GM10847 (cell line): Measurements from ENCODE around the gene ARHGAP42.

Experiments used
- POLR2A ChIP-seq: IDR thresholded peaks from 2 replicates; pipeline ENCODE4 v1.6.1; 2011; ENCODE audit not compliant: insufficient read length; ENCODE audit errors: extremely low read depth

ARHGAP42 gene

GRCh38 chr11:100851584-100852152 lies 164.6 kb downstream of the ARHGAP42 start:
- TF ChIP-seq POLR2A = no peak

GRCh38 chr11:100855466-100856067 lies 168.5 kb downstream of the ARHGAP42 start:
- no peak for TF ChIP-seq POLR2A

GRCh38 chr11:100857236-100858005 lies 170.3 kb downstream of the ARHGAP42 start:
- TF ChIP-seq POLR2A = no peak

- TF ChIP-seq POLR2A = no peak
Measured at GRCh38 chr11:100860318-100861155, 173.4 kb downstream of the ARHGAP42 start.

- TF ChIP-seq POLR2A = no peak
Measured at GRCh38 chr11:100861212-100861611, 174.1 kb downstream of the ARHGAP42 start.

GRCh38 chr11:100863080-100863581 lies 176.0 kb downstream of the ARHGAP42 start:
- no peak for TF ChIP-seq POLR2A

GRCh38 chr11:100865443-100866065 lies 178.5 kb downstream of the ARHGAP42 start:
- TF ChIP-seq POLR2A = no peak

GRCh38 chr11:100866453-100866852 lies 179.4 kb downstream of the ARHGAP42 start:
- TF ChIP-seq POLR2A = no peak

- TF ChIP-seq POLR2A = no peak
Measured at GRCh38 chr11:100867606-100868005, 180.5 kb downstream of the ARHGAP42 start.

- no peak for TF ChIP-seq POLR2A
Measured at GRCh38 chr11:100869328-100869727, 182.2 kb downstream of the ARHGAP42 start.

- TF ChIP-seq POLR2A = no peak
Measured at GRCh38 chr11:100870138-100870537, 183.1 kb downstream of the ARHGAP42 start.

GRCh38 chr11:100872951-100873740 lies 186.1 kb downstream of the ARHGAP42 start:
- no peak for TF ChIP-seq POLR2A

GRCh38 chr11:100874203-100874602 lies 187.1 kb downstream of the ARHGAP42 start:
- no peak for TF ChIP-seq POLR2A

GRCh38 chr11:100875521-100875869 lies 188.4 kb downstream of the ARHGAP42 start:
- no peak for TF ChIP-seq POLR2A
